ENCODE data around the gene ZNF32.

The ZNF32 gene

GRCh38 chr10:43648398-43649184 is at the start of gene ZNF32:
ZNF32 (minus strand) TSS chr10:43648881; CDS start chr10:43646133, 2,748 bp downstream.
- peak; percentile 72 for DNase-seq (ENCODE audit: low read depth)

DNA sequence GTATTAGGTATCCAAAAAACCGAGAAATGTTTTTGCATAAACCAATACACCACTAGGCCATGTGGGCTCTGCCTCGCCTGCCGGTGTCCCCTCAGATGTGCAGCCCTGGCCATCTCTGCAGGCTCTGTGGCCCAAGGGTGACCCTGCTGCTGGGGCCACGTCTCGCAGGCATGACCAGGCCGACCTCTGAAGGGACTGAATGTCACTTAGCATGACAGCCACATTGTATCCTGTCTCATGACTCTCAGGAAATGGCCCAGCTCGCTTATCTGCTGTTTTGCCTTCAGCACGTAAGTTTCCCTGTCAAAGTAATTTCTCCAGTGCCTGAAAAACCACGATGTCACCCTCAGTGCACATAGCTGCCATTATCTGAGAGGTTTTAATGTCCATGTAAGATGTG is 49.5 kb upstream of the ZNF32 start:
- DNase-seq (ENCODE audit: low read depth): no peak

GRCh38 chr10:43696909-43697483 is 48.3 kb upstream of the ZNF32 start:
- DNase-seq (ENCODE audit: low read depth): no peak

GRCh38 chr10:43695730-43696129 is 47.0 kb upstream of the ZNF32 start:
- no peak for DNase-seq (ENCODE audit: low read depth)

DNA sequence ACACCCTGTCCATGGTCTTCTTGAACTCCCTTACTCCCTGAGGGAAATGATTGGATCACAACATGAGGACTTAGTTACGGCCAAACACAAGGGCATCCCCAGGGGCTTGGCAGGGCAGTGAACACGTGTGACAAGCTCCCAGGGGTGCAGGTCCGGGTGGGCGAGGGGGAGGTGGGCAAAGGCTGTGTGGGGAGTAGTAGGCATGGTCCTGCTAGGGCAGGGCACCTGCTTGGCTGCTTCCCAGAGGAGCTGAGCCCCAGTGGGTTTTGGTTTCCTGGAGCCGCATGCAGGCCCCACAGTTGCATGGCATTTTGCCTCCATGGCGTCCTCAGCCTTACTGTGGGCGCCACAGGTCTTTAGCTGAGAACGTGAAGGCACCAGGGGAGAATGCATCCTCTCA is 46.6 kb upstream of the ZNF32 start:
- no peak for DNase-seq (ENCODE audit: low read depth)

GRCh38 chr10:43694526-43694925 is 45.8 kb upstream of the ZNF32 start:
- no peak for DNase-seq (ENCODE audit: low read depth)

DNA sequence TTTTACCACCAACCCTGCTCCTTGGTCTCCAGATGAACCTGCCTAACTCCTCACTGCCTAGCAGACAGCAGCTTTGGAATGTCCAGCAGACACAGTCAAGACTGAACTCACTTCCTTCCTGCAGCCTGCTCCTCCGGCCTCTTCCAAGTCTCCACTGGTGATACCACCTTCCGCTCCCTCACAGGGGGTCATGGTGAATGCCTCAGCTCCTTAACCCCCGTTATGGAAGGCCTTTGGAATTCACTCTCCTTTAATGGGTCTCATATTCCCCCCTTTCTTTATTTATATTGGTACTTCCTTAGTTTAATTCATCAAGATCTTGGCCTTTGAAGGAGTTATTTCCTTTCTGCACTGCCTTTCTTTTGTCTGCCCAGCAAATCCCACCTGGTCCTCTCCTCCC is 44.9 kb upstream of the ZNF32 start:
- DNase-seq (ENCODE audit: low read depth): no peak

- no peak for DNase-seq (ENCODE audit: low read depth)
Observed at GRCh38 chr10:43692051-43692825, 43.6 kb upstream of the ZNF32 start.

DNA sequence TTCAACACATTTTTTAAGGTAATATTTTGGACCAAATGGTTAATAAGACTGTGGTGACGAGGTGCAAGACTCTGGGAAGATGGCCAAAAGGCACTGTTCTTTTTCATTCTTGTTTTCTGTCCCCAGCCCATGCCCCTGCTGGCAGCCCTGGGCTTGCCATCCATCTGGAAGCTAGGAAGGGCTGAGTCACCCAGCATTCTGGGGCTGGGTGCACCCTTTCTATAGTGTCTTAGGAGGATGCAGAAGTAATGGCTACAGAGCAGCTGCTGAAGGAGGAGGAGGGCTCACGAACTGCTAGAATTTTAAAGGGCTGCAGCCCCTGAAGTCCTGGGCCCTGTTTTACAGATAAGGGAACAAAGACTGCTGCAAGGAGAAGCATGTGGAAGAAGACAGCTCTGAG is 42.8 kb upstream of the ZNF32 start:
- no peak for DNase-seq (ENCODE audit: low read depth)

DNA sequence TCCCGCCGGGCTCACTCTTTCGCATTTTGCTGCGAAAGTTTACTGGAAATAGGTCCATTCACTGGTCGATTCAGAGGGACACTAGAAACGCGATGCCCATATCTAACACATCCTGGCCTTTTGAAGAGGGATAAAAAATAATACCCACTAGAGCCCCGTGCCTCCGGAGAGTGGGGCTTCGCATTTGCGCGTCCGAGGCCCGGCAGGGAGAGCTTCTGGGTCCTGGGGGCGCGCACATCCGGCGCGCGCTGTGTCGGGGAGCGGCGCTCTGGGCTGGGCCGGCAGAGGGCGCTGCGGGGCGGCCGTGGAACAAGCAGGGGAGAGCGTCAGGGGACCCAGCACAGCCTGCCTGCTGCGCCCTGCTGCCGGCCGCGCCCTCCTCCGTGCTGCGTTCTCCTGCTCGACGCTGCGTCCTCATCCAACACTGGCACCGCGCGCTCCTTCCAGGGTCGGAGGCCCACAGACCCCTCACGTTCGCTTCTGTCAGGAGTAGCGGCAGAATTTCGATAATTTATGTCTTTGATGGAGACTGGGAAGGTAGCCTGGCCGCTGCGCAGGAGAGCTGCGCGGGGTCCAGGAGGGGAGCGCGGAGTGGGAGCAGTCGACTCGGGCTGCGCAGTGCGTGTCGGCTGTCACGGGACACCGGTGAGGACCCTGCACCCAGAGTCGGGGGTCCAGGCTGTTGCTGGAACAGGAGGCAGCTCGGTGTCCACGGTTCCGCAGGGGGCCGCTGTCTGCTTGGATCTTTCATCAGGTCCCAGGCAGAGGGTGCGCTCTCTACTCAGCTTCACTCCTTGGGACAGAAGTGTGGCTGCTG is 41.5 kb upstream of the ZNF32 start:
- peak; percentile 80 for DNase-seq (ENCODE audit: low read depth)

DNA sequence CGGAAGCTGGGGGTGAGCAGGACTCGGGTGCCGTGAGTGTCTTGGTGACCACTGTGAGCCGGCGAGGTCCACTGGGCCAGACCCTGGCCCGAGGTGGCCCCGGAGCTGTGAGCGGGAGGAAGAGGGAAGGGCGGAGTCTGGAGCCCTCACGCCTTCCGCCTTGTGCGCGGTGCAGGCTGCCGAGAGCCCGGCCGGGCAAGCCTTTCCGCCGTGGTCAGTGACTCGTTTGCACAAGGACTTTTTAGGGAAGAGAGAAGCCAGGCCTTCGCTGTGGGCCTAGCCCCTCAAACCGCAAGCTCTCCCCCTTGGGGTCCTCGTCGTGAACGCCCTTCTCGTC is 40.9 kb upstream of the ZNF32 start:
- DNase-seq (ENCODE audit: low read depth): peak; percentile 17

GRCh38 chr10:43689007-43689491 is 40.4 kb upstream of the ZNF32 start:
- no peak for DNase-seq (ENCODE audit: low read depth)

- no peak for DNase-seq (ENCODE audit: low read depth)
Observed at GRCh38 chr10:43688348-43688892, 39.7 kb upstream of the ZNF32 start.

DNA sequence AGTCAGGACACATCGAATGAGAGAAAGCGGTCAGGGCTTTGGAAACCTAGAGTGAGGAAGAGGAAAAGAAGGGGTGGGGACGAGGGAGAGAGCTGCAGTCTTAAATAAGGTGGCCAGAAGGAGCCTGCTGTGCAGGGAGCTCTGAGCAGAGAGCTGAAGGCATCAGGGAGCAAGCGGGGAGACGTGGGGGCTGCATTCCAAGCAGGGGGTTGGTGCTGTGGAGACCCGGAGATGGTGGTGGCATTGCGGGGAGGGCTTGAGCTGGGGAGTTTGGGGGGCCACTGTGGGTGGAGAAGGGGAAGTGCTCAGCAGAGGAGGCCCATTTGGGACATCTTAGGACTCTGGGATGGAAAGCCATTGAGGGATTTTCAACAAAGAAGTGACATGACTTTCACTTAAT is 38.7 kb upstream of the ZNF32 start:
- DNase-seq (ENCODE audit: low read depth): no peak

- no peak for DNase-seq (ENCODE audit: low read depth)
Observed at GRCh38 chr10:43686414-43686813, 37.7 kb upstream of the ZNF32 start.

DNA sequence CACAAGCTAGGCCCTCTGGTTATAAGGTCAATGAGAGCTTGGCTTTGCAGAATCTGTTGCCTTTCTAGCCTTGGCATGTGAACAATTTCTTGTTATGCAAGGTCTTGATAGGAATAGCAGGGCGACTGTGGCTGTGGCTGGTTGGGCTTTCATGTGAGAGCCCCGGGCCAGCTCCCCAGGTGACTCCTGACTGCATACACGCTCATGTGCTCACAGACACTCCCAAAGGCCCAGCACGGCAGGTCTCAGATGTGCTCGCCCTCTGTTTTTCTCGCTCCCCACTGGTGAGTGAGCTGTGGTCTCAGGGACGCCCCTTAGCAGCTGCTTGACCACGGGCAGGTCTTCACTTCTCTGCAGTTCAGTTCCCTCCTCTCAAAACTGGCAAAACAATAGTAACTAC is 37.1 kb upstream of the ZNF32 start:
- no peak for DNase-seq (ENCODE audit: low read depth)

DNA sequence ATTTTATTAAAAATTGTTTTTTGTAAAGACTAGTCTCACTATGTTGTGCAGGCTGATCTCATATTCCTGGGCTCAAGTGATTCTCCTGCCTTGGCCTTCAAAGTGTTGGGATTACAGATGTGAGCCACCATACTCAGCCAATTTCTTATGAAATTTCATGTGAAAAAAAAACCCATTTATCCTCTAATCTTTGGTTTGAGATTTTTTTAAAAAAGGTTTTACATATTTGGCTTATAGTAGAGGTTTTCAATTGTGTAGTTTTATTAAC is 35.5 kb upstream of the ZNF32 start:
- DNase-seq (ENCODE audit: low read depth): no peak

DNA sequence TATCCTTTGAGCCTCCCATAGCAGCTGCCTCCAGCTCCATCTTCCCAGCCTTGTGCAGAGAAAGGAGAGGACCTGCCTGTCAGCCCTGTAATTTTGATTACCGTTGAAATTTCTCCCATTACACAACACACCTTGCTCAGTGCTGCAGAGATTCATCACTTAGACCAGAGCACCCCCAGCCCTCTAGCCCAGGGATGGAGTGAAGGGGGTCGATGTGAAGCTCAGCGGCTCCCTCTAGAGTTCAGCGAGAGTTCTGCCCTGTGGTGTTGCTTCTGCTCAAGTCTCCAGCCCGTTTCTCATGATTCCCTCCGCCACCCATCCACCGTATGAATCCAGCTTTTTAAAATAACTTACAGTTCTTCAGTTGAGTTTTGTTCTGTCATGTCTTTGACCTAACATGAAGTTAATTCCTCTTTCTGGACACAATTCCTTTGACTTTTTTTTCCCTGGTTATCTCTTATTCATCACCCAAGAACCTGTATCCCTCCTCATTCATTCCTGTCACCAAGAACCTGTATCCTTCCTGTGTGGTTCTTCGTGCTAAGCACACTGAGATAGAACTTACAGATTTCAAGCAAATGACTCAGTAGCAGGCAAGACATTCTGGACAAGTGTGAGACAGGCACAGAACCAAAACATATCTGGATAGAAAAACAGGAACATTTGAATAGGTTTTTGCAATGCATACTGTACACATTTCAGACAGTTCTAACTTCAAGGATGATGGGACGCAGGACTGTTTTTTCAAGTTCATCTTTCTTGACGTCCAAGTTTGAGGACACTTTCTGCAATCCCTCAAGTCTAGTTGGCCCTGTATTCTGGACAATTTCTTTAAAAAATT is 35.0 kb upstream of the ZNF32 start:
- no peak for DNase-seq (ENCODE audit: low read depth)

- DNase-seq (ENCODE audit: low read depth): no peak
Observed at GRCh38 chr10:43682956-43683355, 34.3 kb upstream of the ZNF32 start.

GRCh38 chr10:43681721-43682120 is 33.0 kb upstream of the ZNF32 start:
- no peak for DNase-seq (ENCODE audit: low read depth)

GRCh38 chr10:43681220-43681619 is 32.5 kb upstream of the ZNF32 start:
- no peak for DNase-seq (ENCODE audit: low read depth)
